ENCODE measurements around the gene METTL8.

Gene METTL8, protein sequence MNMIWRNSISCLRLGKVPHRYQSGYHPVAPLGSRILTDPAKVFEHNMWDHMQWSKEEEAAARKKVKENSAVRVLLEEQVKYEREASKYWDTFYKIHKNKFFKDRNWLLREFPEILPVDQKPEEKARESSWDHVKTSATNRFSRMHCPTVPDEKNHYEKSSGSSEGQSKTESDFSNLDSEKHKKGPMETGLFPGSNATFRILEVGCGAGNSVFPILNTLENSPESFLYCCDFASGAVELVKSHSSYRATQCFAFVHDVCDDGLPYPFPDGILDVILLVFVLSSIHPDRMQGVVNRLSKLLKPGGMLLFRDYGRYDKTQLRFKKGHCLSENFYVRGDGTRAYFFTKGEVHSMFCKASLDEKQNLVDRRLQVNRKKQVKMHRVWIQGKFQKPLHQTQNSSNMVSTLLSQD

DNA sequence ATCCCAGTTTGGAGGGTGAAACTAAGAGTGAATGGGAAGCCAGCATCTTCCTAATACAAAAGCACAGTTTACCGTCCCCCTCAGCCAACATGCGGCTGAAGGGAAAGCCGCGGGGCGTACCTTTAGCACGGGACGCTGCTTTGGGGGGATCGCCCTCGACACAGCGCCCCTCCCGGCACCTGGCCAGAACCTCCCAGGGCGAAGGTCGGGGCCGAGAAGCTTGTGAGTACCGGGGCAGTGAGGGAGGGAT, at the start of gene METTL8:
Gene METTL8 (minus strand): TSS at position 228 of the 250 bp plus-strand sequence. CDS start 41,805 bp downstream, outside the sequence.
- no peak for DNase-seq

DNA sequence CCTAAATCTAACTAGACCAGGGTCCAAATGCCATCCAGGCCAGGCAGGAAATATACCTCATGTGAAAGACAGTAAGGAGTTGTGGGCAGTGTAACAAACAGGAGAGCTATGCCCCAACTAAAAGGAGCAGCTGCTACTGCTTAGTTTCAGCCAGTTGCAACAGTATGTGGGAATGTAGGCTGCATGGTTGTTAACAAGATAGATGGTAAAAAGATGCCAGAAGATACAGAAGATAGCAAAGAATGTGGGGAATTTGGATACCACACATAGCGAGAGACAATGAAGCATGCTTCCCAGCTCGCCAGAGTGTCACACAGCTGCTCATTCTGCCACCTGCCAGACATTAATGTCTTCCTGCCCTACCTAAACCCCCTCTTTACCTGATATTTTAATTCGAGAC, 49.1 kb upstream of the METTL8 start:
- DNase-seq = no peak

DNA sequence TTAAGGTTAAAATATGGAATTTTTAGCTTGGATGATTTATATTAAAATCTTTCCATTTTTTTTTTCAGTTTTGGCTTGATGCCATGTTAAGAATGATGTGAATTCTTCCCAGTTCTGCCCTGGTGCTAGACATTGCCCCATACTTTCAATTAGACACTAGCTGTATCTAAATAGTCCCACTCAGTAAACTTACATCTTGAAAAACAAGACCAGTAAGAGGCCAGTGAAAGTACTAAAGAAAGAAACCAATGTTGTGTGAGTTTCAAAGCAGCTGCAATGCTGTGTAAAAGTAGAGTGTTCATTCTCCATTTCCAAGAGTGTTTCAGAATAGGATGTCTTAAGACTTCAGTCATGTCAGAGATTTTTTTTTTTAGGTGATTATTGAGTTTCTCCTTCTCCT, 48.5 kb upstream of the METTL8 start:
- DNase-seq = no peak

DNA sequence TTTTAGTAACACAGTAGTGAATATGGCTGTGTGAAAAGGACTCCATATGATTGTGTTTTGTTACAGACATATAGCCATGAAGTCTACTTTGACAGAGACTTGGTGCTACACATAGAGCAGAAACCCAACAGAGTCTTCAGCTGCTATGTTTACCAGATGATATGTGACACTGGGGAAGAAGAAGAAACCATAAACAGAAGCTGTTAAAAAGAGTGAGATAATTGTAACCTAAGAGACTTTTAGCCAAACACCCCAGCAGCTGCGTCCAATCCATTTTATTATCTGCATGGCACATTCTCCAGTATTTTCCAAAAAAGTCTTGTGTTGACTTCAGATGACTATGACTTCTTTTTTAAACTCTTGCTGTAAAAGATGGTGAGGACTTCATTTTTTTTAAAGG, 47.1 kb upstream of the METTL8 start:
- DNase-seq = no peak

DNA sequence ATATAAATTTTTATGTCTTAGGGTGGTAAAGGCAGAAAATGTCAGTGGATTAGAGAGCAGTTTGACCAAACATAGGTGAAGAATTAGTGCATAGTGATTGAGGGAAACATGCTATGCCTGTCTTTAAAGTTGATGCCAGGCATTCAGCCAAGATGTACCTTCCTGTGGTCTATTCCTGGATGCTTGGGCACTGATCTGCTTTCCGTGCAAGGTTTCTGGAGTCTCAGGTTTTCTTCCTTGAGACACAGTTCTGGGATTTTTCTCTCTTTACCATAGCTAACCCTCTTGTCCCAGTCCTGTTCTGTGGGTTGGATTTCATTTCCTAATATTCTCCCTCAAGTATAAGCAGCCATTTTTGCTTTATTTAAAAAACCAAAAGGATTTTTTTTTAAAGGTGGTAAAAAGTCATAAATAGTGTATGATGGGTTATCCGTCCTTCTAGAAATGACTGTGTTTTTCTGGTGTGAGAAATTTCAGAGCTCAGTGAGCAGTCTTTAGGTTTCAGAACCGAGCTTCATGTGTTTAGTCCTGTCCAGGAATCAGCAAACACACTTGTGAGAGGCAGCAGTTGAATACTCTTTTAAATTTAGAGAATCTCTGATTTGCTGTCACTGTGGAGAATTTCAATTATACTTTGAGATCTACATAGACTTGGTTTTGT, 45.5 kb upstream of the METTL8 start:
- no peak for DNase-seq

DNA sequence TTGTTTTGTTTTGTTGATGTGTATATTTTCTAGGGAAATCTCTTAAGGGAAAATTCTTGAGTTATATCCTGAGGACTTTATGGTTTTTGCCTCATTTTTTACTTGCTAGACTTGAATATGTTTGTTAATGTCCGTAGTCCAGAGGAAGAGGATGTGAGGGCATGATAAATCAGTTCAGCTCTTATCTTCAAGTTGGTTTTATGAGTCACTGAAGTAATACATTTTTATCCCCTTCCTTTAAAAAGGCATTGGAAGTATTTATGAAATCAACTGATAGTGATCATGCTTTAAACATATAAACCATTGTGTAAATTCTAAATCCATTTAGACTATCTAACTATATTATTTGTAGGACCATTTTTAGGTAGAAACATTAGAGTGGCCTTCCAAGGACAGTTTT, 44.6 kb upstream of the METTL8 start:
- no peak for DNase-seq

DNA sequence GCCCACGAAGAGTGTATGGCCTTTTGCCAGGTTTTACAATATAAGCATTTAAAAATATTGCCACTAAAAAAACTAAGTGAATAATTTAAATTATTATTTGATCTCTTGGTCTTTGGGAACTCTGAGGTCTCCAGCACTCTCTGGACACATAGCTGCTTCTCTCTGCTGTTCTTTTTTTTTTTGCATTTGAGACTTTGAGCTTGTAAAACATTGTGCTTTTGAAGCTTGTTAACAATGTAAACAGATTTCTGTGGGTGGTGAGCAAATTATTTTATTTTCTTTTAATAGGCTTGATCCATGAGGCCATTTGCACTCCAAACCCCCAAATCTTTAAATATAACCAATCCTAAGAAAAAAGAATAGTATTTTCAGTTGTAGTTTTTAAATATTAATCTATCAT, 42.2 kb upstream of the METTL8 start:
- DNase-seq = no peak

DNA sequence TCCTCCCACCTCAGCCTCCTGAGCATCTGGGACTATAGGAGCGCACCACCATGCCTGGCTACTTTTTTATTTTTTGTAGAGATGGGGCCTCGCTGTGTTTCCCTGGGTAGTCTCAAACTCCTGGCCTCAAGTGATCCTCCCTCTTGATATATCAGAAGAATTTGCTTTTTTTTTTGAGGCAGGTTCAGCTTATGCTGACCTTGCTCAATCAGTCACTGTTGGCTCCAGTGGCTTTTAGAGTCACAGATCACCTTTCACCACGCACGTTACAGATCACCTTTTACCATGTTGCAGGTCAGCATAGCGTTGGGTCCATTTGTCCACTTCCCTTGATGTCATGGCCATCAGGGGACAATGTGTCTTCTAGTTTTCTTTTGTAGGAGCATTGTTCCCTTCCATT, 36.3 kb upstream of the METTL8 start:
- DNase-seq = no peak

DNA sequence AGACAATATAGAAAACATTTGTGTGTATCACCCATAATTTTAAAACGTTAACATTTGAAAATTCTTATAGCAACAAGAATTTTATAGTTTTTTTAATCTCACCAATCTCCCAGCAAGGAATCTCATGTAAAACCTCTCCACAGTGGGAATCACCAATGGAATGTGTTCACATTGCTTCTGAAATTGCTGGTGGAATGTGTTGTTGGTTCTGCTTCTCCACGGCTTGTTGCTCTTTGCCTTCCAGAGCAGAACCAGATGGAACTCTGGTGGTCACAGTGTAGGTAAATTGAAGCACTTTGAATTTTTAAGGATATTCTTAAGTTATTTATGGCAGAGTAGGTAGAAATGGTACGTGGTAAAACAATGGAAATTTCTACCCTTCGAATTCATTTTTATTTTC, 35.4 kb upstream of the METTL8 start:
- no peak for DNase-seq

DNA sequence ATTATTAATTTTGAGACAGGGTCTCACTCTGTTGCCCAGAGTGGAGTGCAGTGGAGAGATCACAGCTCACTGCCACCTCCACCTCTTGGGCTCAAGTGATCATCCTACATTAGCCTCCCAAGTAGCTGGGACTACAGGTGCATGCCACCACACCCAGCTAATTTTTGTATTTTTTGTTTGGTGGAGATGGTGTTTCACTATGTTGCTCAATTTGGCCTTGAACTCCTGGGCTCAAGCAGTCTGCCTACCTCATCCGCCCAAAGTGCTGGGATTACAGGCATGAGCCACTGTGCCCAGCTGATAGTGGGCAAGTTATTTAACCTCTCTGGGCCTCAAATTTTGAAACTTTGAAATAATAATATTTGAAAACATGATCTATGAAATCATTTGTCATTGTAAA, 26.7 kb upstream of the METTL8 start:
- DNase-seq = no peak

DNA sequence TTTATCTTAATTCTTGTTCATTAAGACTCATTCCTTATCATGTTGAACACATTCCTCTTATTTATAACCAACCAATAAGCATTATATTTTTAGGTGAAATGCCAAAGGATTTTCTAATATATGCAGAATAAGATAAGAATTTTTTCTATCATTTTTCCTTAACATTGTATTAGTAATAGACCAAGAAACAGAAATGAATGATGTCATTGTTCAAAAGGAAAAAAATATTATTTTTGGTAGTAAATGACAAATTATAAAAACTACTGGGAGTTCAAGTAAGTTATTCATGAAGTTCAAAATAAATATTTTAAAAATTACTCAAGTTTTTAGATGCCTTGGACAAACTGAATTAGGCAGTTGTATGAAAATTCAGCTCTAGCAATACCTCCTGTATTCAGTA, 25.7 kb upstream of the METTL8 start:
- DNase-seq = no peak

DNA sequence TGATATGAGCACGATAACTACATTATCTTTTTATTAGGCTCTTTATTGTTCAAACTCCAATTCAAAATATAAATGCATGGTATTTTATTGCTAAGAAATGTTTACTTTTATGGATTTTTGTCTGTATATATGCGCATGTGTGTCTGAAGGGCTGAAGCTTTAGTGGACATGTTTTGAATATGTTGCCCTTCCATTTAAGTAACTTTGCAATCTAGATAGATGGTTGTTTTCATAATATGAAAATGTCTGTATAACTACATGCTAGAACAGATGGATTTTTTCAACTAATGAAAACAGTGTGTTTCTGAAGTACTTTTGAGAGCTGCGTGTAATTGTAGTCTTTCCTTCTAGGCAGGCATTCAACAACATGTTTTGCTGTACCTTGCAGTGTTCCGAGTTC, 19.0 kb upstream of the METTL8 start:
- no peak for DNase-seq

DNA sequence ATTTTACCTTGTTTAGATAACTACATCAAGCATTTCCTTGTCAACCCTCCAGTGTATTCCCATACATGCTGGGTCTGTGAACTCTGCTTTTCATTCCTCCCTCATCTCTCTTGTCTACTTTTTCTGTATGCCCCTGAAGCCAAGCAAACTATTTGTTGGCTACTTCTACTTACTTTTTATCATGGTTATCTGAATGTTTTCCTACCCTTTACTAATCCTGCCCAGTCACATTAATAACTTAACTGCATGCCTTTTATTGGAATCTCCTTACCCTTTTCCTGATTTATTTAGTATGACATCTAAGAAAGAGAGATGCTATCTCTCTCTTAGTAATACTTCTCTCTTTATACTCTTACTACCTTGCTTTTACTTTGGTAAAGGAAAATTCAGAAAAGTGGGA, 17.3 kb upstream of the METTL8 start:
- no peak for DNase-seq

DNA sequence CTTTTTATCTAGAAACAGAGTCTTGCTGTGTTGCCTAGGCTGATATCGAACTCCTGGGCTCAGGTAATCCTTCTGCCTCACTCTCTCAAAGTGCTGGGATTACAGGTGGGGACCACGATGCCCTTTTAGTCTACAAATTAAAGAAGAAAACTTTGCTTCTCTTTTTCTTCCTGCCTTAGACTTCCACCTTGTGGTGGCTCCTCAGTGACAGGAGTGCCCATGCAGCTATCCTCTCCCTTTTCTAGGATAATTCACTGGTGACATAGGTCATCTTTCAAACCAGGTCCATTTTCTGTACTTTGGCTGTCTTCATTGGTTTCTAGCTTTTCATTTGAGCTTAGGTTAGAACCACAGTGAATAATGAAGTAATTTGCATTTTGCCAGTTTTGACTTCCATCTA, 13.9 kb upstream of the METTL8 start:
- no peak for DNase-seq

DNA sequence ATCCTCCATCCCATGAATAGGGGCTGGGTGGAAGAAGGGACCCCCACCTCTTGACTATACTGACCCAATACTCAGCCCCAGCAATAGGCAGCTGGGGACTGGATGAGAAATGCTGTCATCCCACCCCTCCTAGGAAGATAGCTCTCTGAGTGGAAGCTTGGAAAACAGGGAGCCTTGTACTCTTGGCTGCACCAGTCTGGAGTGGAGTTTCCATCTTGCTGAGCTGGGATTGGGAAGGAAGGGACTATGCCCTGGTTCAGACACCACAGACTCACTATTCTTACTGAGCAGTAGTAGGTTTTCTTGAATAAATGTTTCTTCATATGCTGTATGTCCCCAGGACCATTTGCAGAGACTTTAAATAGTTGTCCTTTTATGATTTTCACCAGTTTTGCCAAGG, 7.7 kb upstream of the METTL8 start:
- DNase-seq = no peak

DNA sequence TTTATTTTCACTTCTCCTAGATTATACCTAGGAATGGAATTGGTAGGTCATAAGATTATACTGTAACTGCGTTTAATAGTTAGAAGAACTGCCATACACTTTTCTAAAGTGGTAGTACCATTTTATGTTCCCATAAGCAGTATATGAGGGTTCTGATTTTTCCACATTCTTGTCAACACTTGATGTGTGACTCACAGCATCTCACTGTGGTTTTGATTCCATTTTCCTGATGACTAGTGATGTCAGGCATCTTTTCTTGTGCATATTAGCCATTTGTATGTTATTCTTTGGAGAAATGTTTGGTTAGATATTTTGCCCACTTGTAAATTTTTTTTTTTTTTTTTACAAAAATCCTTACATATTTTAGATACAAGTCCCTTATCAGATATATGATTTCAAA, 2.5 kb upstream of the METTL8 start:
- DNase-seq = no peak

DNA sequence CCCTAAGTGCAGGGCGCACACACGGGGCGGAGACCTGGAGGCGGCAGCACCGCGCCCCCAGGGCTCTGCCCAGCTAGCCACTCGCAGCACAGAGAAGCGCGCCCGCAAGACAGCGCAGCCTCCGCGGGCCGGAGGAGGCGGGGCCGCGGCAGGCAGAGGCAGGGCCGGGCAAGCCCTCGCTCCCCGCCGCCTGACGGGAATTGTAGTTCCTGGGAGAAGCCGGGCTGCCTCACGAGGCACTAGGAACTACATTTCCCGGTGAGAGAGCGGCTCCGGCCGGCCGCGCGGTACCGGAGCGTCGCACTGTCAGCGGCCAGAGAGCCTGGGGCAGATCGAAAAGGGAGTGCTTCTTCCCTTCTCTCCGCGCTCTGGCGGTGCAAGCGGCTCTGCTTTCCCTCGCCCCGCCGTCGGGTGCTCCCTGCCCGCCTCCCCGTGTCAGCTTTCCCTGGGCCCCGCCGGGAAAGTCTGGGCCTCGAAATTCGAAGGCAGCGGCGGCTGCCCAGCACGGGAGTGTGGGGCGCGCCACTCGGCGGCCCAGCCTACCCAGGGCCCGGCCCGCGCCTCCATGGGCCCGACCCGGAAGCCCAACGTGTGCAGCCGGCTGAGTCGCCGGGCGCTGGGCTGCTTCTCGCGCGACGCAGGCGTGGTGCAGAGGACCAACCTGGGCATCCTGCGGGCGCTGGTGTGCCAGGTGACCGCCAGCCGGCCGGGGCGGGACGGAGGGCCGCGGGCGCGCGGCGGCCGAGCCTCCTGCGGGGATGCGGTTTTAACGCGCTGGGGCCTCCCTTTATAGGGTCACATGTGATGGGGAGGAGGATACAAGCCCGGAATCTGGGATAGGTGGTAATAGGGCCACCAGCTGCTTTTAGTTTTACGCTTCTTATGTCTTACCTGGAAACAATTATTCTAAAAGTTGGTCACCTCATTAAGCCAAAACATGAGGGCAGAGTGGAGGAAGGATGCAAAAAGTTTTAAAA, 511 bp upstream of the METTL8 start, which contains the start of gene DCAF17:
Gene DCAF17 (plus strand): TSS at position 214 of the 977 bp plus-strand sequence. CDS start 352 bp downstream, at position 566.
- DNase-seq = peak; percentile 94

DNA sequence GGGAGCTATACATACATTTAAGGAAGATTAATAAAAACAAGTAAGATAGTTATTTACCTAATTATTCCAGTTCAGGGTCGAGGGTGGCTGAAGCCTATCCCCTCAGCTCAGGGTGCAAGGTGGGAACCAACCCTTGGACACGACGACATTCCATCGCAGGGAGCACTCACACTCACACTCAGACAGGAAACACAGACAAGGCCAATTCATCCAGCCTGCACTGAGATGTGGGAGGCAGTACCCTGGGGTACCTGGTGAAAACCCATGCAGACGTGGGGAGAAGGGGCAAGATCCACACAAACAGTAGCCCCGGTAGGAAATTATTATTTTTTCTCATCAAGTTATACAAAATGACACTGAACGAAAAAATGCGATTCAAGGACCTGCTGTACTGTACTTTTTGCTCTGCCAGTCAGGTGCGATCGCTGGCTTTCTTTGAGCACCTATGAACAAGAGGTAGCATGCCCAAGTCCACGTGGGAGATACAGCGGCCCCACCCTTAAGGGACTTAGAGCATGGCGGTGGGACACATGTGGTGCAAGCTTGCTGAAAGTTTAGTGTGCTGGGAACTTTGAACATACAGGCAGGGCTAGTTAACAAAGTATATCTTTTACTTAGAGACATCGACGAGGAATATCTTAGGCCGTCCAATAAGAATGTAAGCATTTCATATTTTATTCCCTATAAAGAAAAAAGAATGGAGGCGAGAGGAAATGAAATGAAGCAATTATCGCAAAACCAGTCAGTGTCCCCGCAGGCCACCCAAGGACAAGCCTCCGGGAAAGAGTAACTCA, 624 bp downstream of the METTL8 start:
- DNase-seq = peak; percentile 73

DNA sequence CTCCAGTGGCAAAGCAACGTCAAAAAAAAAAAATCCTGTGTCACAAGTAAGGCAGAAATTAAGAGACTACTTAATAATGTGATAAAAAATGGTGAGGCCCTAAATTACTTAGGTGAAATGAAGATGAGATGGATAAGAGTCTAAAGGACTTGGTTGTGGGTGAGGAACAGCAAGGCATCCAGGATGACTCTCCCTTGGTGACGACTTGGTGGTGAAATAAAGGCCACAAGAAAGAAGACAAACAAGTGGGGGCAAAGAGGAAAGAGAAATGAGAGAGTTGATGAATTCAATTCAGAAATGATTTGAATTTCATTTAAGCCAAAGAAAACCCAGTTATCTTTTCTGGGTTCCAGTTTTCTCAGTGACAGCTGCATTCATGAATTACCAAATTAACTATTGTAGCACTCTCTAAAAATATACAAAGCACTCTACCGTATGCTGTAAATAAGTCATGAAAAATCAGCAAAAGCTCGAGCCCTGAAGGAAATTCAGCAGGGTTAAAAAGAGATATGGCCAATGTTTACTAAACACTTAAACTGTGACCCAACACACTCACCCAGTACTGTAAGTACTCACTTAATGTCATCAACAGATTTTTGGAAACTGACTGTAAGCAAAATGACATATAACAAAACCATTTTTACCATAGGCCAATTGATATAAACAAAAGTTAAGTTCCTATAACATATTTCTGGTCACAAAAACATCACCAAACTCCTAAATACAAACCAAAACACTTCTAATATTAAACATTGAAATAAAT, 1.4 kb downstream of the METTL8 start:
- DNase-seq = no peak

DNA sequence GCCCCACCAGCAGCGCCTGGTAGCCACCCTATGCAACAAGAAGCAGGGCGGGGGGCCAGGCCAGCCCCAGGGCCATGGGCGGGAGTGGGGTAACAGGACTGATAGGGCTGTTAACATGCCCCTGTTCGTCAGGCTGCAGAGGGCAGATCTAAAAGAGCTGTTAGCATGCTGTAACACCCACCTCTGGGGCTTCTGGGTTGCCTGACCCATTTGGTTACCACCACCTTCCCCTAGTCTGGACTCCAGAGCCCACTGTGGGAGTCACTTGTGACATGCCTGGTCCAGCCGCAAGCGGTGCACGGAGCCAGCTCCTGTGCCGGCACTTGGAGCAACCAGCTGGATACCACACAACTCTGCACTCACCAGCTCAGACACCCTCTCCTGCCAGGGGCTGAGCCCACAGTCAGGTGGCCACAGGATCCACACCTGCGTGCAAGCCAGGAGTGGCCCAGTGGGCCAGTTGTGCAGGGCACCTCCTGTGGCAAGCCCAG, 2.1 kb downstream of the METTL8 start:
- no peak for DNase-seq

DNA sequence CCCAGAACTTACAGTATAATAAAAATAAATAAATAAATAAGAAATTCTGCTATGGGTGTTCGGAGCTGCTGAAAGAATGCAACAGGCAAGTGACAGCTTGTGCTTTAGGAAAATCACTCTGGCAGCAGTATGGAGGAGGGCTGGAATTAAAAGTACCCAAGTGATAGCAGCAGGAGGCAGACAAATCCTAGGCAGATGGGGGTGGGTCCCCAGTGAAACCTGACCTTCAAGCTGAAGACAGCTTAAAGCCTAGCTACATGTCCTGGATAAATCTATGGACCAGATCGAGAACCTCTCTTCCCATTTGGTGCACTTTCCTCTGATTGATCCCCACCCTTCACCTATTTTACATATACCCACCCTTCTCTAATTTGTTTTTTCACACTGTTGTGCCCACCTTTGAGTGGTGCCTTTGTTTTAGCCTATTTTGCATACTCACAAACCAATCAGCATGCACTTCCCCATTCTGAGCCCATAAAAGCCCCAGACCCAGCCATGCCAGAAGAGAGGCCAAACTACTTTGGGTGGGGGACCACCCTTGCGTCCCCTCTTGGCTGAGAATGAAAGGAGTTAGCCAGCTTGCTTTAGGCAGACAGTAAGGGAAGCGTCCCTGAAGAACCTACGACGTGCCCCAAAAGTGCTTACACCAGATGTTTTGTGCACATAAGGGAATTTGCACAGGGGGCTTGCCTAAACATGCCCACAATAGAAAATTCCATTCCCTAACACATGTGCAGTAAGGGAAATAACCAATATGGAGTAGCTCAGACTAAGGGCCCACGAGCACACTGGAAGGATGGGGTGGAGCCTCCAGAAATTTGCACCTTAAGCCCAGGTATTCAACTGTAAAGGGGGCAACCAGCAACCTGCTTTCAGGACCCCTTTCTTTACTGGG, 3.0 kb downstream of the METTL8 start:
- no peak for DNase-seq

Measured in activated CD8-positive, alpha-beta memory T cell treated with anti-CD3 and anti-CD28 coated beads, Interleukin-2, amount 50 U/mL, for 48 hours (primary cell).